Ovary (tissue), 9 donors: ENCODE measurements around the gene KRTAP10-9. TPM values are rescaled to one million over a fixed set of nuclear protein-coding genes. Genes with fewer than 3 reads are reported as not detected.

Experiments
- DNase-seq, 5 donors: peaks; one replicate each; pipeline ENCODE4 v3.0.0-alpha.2; 2019 to 2020
- H3K27ac ChIP-seq, 2 donors: fragments of 200-600 bp; one replicate each; pipeline versions ENCODE4 v1.5.1 to v1.8.0; 2019 to 2022
- H3K27me3 ChIP-seq: fragments of 200-600 bp; one replicate; pipeline ENCODE4 v1.8.0; 2022
- H3K36me3 ChIP-seq: fragments of 200-600 bp; sonication (generic); one replicate; pipeline ENCODE4 v1.5.1; 2019
- H3K4me1 ChIP-seq: one replicate; pipeline ENCODE4 v1.8.1; 2013; ENCODE audit warnings: mild to moderate bottlenecking, moderate library complexity; ENCODE audit not compliant: insufficient read depth
- H3K4me3 ChIP-seq: fragments of 200-600 bp; sonication (generic); one replicate; pipeline ENCODE4 v1.5.1; 2017
- H3K9me3 ChIP-seq, 2 donors: fragments of 200-600 bp in 1 of 2; sonication (generic) in 1 of 2; one replicate each; pipeline versions ENCODE4 v1.5.1 to v1.8.1; 2013 to 2019; ENCODE audit warnings: mild to moderate bottlenecking in 1 of 2, moderate library complexity in 1 of 2
- CTCF ChIP-seq, 3 donors: fragments of 450-650 bp in 2 of 3; fragments of 200-600 bp in 1 of 3; IDR thresholded peaks; one replicate each; pipeline versions ENCODE4 v1.5.1 to v1.8.0; 2016 to 2022; ENCODE audit warnings: antibody characterized with exemption in 3 of 3, mild to moderate bottlenecking in 1 of 3
- EP300 ChIP-seq: sonication (generic); formaldehyde crosslinking; IDR thresholded peaks from one replicate; pipeline ENCODE4 v1.6.1; 2017; ENCODE audit warnings: antibody characterized with exemption
- POLR2A ChIP-seq: fragments of 450-650 bp; IDR thresholded peaks from one replicate; pipeline ENCODE4 v1.6.1; 2017; ENCODE audit warnings: antibody characterized with exemption, mild to moderate bottlenecking, moderate library complexity
- WGBS, 3 donors: extraction: QIAGEN DNeasy Blood & Tissue Kit in 1 of 3; methylation state at CpG; one replicate each; pipeline versions ENCODE4 v1.1.5 to v1.1.7; 2013 to 2017; 5-methylcytosine and 5-hydroxymethylcytosine counted together
- intact Hi-C, 4 donors: fragments of 100-400 bp; cut with DNase I; formaldehyde crosslinking; loops; one replicate each; pipeline versions ENCODE4 v1.11.0 to v1.15.1; 2022 to 2023
- polyA plus RNA-seq, 2 donors: library from polyadenylated mRNA; stranded (reverse); fragments of 200-250 nt in 1 of 2; fragments of 350-450 nt in 1 of 2; fragmentation: Illumina TruSeq in 1 of 2; extraction: RNeasy Lipid Tissue Mini Kit (QIAGEN cat#74804) in 1 of 2; gene quantifications; one replicate each; pipeline ENCODE4 v1.2.3, GENCODE V29; 2013 to 2014
- total RNA-seq, 7 donors: library from RNA; depleted of rRNA in 2 of 7; stranded (reverse); fragments of >200 nt in 2 of 7; fragmentation: NEBNext Ultra II Directional in 3 of 7; extraction: Animal tissue kit (Norgen Biotek cat#: 25700) in 3 of 7; gene quantifications; one replicate each; pipeline versions ENCODE4 v1.1.0 to v1.2.4, GENCODE V29; 2016 to 2023
- donor health status: DM: no; HTN: no; CAD: no; lungs with moderate emphysema.
- donor health status: DM: no; HTN: no; CAD: no.
- donor health status: Bipolar disorder and iron deficiency.
- donor health status: DM: yes; HTN: yes; CAD: no.
- donor health status: DM: no; HTN: no; CAD: no.
- donor health status: DM: yes; HTN: yes; CAD: no.

KRTAP10-9 gene
- total and polyA plus RNA-seq, 9 donors = not detected

DNA sequence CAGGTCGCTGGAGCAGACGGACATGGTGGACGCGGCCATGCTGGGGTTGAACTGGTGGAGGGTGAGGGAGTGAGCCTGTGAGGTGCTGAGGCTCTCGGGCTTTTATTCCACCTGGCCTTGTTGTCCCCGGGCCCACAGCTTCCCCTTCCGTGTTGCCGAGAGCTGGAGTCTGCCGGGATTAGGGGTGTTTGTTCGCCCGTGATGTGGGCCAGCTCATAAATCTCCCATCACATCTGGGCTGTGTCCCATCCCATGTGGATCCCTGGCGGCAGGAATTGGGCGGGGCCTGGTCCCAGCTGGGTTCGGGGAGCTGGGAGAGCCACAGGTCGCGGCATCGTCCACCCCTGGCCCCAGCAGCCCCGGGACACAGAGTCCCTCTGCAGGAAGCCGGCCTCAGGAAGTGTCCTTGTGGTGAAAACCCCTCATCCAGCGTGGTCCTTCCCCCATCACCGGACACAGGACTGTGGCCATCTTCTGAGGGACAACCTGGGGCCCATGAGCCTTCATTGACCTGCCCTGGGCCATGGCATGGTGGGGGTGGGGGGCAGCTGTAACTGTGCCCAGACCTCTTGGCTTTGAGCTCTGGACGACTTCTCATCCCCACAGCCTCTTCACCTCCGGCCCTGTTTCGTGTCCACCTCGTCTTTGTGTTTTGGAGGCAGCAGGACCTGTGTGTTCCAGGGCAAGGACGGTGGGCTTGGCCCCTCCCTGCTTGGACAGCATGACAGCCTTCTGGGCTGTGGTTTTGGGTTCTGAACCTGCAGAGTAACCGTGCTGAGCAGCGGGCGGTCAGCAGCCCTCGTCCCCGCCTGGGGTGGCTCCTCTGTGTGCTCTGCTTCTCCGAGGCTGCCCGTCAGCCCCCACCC lies 34.2 kb upstream of the KRTAP10-9 start, which contains the start of gene KRTAP10-6:
Gene KRTAP10-6 (minus strand): TSS at position 60 of the 866 bp plus-strand sequence. CDS start 21 bp downstream, at position 39.
- intact Hi-C loops = no loop called here
- Histone ChIP-seq H3K4me1 (no peaks in the 10 kb centered on the region), H3K9me3 (no peaks in the 10 kb centered on the region), H3K27ac (no peak within 1 kb of the TSS), H3K36me3 (no peaks in the 10 kb centered on the region), H3K27me3 (no peaks in the 10 kb centered on the region), H3K4me3 (no peak within 1 kb of the TSS)
- no peak for DNase-seq
- TF ChIP-seq EP300 (no peak), CTCF (IDR thresholded peaks at IDR 0.05) (no peak), POLR2A (no peak)
- 44 to 60% (median 50%) methylated on average over 33 of the region's 33 CpGs for WGBS, 3 donors

DNA sequence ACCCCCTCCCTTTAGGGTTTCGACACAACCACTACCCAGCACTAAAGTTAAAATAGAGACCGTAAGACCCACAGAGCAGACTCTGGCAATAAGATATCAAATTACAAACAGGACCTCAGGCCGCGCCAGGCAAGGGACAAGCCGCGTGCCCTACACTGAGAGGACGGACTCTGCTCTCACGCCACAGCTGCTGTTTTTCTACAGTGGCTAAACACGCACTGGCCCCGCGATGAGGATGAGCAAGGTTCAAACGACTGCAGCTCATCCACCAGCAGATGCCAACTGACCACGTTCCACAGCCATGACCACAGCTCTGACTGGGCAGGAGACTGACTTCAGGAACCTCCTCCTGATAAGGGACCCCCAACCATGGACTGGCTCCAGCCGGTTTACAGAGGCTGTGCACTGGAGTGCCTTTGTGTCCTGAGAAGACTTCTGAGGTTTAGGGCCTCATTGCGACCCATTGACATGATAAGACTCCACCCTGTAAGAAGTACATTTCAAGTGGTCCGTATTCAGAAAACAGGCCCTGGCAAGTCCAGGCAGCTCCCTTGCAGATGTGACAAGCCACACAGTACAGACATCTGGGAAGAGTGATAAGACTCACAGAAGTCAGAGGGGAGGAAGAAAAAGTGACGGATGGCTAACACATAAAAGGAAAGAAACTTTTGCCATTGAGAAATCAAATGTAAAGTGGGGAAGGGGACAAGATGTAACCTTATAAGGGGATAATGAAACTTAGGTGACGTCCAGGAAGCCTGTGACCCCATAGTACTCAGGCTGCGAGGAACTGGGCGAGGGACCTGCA lies 33.1 kb upstream of the KRTAP10-9 start:
- DNase-seq = no peak
- Histone ChIP-seq H3K9me3 (no peaks in the 10 kb centered on the region), H3K27ac (no peak overlapping the region), H3K4me1 (no peaks in the 10 kb centered on the region), H3K27me3 (no peaks in the 10 kb centered on the region), H3K36me3 (no peaks in the 10 kb centered on the region), H3K4me3 (no peak overlapping the region)
- 30 to 39% (median 38%) methylated on average over 20 of the region's 20 CpGs for WGBS, 3 donors
- TF ChIP-seq EP300 = no peak
- no peak for TF ChIP-seq POLR2A
- no peak for TF ChIP-seq CTCF (IDR thresholded peaks at IDR 0.05)
- intact Hi-C loops = no loop called here

GRCh38 chr21:44594406-44594916 lies 32.4 kb upstream of the KRTAP10-9 start:
- no peaks in the 10 kb centered on the region for H3K36me3 ChIP-seq
- no peak overlapping the region for H3K4me3 ChIP-seq
- no peaks in the 10 kb centered on the region for H3K4me1 ChIP-seq
- intact Hi-C loops = no loop called here
- no peak for DNase-seq
- TF ChIP-seq POLR2A (no peak), EP300 (no peak), CTCF (IDR thresholded peaks at IDR 0.05) (no peak)
- no peak overlapping the region for H3K27ac ChIP-seq
- no peaks in the 10 kb centered on the region for H3K9me3 ChIP-seq
- H3K27me3 ChIP-seq = no peaks in the 10 kb centered on the region
- 68 to 75% (median 71%) methylated on average over 12 of the region's 12 CpGs for WGBS, 3 donors

GRCh38 chr21:44595524-44595923 lies 31.4 kb upstream of the KRTAP10-9 start:
- no peaks in the 10 kb centered on the region for H3K27me3 ChIP-seq
- no peak overlapping the region for H3K4me3 ChIP-seq
- no peaks in the 10 kb centered on the region for H3K4me1 ChIP-seq
- no peak for DNase-seq
- TF ChIP-seq CTCF (IDR thresholded peaks at IDR 0.05) = no peak
- no peak for TF ChIP-seq POLR2A
- no peak for TF ChIP-seq EP300
- no peaks in the 10 kb centered on the region for H3K9me3 ChIP-seq
- no peak overlapping the region for H3K27ac ChIP-seq
- WGBS, 3 donors = 58 to 75% (median 64%) methylated on average over 6 of the region's 6 CpGs
- no peaks in the 10 kb centered on the region for H3K36me3 ChIP-seq
- intact Hi-C loops = no loop called here
